GM19240 (cell line): ENCODE measurements around the gene DNAI1.
"Not testable (repeated sequence)": the region's sequence is repeated elsewhere in the genome, so short reads cannot be mapped to it uniquely, and the experiment has no call there.

ENCODE experiments used
- DNase-seq: peaks from one replicate; pipeline ENCODE4 v3.0.0; 2011; ENCODE audit warnings: low spot score; ENCODE audit not compliant: insufficient read length

DNAI1 gene

DNA sequence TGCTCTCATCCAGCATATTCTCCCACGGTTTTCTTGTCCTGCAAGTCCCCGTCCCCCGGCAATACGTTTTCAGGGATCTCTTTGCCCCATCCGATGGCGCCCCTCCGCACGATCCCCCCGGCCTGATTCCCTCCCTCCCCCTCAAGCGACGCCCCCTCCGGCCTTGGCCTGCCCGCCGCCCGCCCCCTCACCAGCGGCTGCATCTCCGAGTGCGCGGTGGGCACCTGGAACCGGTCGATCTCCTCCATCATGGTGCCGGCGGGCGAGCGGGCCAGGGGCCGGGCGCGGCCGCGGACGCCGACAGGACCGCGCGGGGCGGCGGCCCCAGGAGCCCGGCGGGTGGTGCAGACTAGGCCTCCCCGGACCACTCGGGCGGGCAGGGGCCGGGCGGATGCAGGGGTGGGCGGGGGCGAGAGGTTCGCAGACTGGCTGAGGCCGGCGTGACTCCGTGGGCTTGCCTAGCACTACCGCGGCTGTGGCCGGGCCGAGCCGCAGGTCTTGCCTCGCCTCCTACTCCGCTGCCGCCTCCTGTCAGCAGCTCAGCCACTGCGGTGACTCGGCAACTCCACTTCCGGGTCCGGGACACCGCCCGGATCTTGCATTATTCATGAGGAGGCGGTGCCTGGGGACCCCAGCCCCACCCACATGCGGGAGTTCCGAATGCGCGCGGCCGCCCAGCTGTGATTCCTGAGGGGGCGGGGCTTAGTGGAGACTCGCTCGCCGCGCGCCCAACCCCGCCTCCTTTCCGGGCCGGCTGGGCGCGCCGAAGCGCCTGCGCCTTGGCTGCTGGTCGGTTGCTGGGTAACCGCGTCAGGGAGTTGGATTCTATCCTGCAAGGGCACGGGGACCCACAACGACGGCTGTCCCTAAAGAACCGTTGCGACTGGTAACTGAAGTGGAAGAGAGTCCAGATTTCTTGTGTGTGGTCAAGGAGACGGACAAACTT, at the start of gene DNAI1, which contains the start of gene FAM219A:
DNAI1 (plus strand) TSS at position 793 of the 946 bp plus-strand sequence. CDS start 201 bp downstream, outside the sequence.
FAM219A (minus strand) TSS at position 558 of the 946 bp plus-strand sequence; CDS start at position 251, 307 bp downstream.
- DNase-seq = peak; percentile 92

DNA sequence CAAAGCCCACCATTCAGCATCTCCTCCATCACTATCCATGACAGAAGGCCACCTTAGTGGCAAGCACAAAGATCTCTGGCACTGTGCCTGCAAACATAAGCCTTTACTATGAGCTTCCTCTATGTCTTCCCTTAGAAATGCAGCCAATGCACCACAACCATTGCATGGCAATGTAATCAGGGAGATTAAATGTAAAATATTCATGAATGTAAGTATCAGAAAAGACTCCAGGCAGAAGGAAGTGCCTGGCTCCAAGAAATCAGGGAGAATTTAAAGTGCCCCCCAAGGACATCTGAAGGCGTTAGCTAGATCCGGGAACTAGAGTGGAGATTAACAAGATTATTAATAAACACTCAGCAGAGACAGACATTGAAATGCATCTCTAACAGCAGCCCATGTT, 49.5 kb upstream of the DNAI1 start:
- no peak for DNase-seq

DNA sequence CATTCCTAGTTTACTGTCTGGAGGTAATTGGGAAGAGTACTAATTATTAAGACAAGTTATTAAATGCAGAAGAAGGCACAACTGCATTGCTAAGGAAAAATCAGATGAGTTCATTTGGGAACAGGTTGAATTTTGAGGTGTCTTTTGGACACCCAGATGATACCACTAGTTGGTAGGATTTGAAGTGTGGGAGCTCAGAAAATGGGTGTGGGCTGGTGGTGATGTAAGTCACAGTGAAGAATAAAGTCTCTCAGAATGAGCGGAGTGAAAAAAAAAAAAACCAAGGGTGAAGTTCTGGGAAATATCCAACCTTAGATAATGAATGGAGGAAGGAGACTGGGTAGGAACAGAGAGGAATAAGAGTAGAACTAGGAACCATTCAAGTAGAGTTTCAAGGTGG, 46.3 kb upstream of the DNAI1 start:
- no peak for DNase-seq

DNA sequence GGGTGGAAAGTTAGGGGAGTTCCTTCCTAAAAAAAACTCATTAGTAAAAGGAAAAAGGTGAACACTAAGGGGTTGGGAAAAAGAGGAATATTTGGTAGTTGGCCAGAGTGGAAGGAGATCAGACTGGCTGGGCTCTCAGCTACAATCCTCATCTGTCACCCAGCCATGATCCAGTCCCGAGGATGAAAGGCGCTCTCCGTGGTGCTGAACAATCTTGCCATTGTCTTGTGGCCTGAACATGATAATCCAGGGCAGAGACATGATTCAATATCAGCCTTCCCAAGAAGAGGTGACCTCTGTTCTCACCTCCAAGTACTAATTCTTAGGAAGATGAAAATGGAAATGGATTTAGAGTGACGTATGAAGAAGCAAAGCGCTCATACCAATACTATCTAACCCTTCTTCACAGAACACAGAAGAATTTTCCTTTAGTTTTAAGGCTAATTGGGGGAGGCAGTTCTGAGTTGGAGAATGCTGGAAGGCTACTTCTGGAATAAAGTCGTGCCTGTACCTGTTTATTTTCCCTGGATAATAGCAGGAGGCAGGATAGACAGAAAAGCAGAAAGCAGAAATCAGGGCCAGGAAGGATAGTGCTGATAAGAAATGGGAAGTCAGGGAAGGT, 45.3 kb upstream of the DNAI1 start:
- DNase-seq = no peak

DNA sequence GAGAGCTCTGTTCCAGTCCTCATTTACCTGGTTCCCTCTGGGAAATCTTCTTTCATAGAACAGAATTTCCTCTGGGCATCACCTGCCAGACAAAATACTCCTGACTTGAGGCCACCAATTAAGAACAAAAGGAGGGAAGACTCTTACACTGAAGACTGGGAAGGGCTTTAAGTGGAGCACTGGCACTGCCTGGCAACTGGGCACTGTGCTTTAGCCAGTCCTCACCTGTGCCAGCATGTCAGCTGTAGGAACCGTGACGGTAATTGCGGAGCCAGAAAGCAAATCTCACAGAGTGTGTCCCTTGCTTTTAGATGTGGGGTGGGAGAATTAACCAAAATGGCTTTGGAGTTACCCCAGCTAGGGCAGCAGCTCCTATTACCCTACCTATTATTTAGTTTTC, 40.9 kb upstream of the DNAI1 start:
- no peak for DNase-seq

DNA sequence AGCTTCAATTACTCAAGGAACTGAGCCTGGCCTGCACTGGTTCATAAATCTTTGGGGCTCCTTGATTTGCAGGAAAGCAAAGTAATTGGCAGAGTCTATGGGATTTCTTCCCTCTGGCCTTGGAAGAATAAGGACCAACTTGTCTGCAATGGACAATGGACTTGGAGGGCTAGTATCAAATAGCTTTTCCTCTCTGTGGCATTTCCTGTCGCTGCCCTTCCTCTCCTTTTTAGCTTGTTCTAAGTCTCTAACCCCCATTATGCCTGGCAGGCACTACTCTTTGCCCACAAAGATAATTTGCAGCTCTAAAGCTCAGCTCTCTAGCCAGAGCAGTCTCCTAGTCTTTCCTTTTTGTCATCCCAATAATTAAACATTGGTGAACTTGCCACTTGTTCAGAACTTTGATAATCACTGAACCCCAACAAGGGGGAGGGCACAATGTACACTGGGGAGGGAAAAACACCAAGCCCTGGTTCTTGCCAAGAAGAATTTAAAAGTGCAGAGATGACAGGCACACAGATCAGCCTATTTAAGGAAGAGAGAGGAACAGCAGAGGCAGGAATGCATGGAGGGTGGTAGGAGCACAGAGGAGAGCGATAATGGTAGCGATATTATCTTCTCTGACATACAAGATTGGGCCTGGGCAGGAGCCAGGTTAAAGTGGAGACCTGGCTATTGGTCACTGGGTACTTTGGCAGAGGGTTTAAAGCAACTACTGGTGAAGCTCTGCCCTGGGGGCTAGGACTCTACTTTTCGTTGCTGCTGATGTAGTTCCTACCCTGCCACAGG, 38.7 kb upstream of the DNAI1 start:
- DNase-seq = no peak

DNA sequence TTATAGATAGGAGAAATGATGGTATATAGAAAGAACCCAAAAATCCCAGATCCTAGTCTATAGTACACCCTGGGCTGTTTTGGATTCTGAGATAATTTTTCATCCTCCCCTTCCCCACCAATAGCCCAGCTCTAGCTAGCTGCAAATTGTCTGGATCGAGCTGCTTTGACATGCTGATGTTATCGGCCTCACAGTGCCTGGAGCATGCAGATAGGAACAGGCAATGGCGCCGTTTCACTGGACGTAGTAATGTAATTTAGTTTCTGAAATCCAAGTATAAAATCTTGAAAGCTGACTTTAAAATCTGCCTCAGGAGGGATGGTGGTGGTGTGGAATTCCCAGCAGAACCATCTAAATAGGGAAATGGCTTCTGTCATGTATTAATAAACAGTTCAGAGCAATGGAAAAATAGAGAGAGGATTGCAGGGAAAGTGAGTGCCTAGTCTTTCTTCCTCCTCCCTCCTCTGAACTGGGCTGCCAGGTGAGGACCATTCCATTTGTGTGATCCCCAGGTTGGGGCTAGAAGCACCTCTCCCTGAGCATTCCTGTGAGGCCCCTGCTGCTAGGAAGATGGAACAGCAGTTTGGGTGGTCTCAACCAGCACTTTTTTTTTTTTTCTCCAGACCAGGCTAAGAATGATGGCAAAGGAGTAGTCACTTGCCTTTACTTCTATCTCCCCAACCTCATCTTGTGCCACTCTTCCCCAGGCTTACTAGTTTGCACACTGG, 32.1 kb upstream of the DNAI1 start:
- no peak for DNase-seq

DNA sequence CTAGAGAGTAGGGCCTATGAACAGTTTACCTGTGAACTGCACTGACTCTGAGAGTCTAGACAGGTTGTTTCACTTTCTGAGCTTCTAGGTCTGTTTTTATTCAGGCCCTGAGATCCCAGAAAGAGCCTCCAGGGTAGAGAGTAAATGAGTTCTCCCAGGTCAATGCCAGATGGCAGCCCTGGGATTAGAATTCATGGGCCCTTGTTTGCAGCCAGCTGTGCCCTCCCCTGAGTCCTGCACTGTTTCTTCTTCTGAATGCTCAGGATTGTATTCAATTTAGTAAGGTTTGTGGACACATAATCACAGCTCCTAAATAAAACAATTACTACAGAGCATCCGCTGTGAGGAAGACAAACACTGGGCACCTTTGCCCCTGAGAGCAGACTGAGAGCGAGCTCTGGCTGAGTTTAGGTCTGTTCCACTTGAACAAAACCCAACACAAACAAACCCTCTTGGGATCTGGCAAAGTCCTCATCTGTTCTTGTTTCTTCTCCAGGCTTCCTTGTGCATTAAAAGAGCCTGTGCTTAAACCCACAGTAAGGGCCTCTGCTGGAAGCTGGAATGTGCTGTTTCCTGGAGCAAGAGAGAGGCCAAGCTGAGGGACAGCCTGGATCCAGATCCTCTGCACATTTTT, 30.2 kb upstream of the DNAI1 start:
- DNase-seq = no peak

DNA sequence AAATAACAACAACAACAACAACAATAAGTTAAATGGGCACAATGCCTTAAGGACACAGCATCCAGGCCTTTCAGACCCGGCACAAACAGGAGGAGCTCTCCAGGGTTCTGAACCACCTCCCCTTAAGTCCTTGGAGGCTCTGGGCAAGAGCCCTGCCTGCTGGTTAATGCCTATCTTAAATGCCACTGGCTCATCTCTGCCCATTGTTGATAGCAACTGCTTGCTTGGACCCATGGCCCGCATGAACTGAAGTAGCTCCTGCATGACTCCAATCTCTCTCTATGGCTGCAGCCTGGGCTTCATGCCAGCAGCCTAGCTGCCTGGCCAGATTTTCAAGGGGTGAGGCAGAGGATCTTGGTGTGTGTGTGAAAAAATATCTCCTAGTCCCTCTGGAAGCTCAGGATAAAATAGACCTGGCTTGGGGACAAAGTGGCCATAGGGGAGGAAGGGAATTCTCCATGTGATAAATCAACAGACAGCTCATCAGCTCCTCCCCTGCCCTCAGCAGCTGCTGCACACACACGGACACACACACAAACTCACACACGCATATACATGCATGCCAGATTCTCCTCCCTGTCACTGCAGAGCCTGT, 27.7 kb upstream of the DNAI1 start:
- DNase-seq = no peak

DNA sequence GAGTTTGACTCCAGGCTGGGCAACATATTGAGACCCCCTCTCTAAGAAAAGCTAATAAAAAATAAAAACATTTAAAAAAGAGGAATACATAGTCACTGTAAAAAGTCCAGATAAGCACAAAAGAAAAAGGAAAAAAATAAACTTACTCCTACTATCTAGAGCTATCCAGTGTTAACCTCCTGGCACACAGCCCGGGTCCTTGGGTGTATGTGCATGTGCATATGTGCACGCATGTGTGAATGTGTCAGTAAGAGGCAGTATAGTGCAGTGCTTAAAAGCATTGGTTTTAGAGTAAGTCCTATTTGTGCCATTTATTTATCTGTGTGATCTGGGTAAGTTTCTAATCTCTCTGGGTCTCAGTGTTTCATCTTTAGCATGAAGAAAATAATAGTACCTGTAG, 26.9 kb upstream of the DNAI1 start:
- DNase-seq = no peak

DNA sequence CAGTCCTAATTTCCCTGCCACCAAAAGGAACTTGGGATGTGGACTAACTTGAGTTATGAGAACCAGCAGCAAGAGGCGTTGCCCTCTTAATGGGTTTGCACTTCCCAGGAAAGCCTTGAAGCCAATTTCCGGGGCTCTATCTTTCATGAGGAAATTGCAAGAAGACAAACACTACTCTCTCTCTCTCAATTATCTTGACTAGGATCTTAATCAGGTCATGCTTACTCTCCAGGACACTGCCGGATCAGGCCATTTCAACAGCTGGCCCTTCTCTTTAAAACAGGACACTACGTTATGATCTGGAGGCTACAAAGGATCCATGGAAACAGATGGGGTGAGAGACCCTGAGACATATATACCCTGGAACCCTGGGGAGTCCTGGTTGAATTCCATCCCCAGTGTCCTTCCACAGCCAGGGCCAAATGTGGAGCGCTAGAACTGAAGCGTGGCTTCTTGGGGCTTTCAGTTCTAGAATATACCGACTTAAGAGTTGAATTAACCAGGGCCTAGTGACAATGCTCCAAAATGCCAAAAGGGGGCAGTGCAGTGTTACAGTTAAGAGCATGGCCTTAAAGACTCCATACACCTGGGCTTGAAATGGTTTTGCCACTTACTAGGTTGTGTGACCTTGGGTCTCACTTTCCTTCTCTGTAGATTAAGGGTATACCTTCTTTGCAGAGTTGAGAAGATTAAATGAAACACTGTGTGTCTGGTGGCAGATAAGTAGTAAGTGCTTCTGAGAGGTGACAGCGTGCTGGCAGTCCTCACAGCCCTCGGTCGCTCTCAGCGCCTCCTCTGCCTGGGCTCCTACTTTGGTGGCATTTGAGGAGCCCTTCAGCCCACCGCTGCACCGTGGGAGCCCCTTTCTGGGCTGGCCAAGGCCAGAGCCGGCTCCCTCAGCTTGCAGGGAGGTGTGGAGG, 21.3 kb upstream of the DNAI1 start:
- peak; percentile 39 for DNase-seq

DNA sequence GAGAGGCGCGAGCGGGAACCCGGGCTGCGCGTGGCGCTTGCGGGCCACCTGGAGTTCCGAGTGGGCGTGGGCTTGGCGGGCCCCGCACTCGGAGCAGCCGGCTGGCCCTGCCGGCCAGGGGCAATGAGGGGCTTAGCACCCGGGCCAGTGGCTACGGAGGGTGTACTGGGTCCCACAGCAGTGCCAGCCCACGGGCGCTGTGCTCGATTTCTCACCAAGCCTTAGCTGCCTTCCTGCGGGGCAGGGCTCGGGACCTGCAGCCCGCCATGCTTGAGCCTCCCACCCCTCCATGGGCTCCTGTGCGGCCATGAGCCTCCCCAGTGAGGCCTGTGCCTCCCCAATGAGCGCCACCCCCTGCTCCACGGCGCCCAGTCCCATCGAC, 20.7 kb upstream of the DNAI1 start:
- DNase-seq = not testable (repeated sequence)

DNA sequence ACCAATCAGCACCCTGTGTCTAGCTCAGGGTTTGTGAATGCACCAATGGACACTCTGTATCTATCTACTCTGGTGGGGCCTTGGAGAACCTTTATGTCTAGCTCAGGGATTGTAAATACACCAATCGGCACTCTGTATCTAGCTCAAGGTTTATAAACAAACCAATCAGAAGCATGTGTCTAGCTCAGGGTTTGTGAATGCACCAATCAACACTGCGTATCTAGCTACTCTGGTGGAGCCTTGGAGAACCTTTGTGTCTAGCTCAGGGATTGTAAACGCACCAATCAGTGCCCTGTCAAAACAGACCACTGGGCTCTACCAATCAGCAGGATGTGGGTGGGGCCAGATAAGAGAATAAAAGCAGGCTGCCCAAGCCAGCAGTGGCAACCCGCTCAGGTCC, 20.1 kb upstream of the DNAI1 start:
- not testable (repeated sequence) for DNase-seq

DNA sequence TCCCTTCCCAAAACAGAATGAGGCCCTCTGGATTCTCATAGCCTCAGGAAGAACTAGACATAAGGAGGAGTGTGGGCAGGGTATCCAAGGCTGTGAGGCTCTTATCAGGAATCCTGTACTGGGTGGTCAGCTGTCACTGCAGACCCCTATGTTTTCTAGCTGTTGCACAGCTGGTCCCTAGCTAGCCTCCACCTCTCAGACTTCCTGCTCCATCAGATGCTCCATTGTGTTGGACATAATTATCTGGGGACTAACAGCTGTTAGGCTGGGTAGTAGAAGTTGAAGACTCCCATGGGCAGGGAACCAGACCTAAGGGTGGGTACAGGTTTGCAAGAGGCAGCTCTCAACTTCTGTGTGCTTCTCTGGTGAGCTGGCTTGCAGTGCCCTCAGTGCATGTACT, 18.6 kb upstream of the DNAI1 start:
- no peak for DNase-seq

DNA sequence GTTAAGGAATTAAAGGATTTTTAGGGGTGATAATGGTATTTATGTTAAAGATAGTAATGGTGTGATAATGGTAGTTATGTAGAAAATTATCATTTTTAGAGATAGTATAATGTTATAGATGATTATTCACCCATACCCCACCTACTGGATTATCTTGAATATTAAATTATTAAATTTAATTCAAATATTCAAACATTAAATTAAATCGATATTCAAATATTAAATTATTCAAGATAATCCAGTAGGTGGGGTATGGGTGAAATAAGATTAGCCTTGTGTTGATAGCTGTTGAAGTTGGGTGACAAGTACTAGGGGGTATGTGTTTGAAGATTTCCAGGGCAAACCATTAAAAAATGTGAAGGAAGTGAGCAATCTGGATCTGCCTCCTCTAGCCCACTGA, 15.8 kb upstream of the DNAI1 start:
- DNase-seq = no peak

DNA sequence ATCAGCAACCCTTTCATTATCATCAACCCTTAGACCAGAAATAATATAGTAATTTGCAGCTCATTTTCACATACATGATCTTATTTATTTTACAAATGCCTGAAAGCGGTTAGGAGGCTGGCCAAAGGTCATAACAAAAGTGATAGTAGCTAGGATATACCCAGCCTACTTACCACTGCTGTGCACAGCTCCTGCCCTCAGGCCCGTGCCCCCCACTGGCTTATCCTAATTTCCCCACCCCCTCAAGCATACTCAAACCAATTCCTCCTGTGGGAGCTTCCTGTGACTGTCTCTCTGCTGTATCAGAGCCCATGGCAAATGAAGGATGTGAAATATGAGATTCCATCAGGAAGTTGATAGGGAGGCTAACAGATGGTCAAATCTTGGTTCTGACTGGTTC, 15.1 kb upstream of the DNAI1 start:
- no peak for DNase-seq

DNA sequence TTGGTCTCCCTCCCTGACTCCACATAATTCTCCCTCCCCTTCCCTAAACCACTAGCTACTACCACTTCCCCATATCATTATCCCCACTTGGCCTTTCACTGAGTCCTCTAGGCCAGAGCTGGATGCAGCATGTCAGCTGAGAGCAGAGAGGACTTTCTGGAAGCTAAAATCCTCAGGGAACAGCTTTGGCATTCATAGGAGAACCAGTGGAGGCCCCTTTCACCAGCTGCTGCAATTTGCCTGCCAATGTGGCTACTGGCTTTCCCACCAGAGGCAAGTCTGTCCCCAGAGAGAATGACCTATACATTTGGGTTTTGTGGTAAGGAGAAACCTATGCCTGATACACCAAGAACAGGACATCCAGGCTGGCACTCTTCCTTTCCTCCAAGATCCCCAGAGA, 14.6 kb upstream of the DNAI1 start:
- DNase-seq = no peak

DNA sequence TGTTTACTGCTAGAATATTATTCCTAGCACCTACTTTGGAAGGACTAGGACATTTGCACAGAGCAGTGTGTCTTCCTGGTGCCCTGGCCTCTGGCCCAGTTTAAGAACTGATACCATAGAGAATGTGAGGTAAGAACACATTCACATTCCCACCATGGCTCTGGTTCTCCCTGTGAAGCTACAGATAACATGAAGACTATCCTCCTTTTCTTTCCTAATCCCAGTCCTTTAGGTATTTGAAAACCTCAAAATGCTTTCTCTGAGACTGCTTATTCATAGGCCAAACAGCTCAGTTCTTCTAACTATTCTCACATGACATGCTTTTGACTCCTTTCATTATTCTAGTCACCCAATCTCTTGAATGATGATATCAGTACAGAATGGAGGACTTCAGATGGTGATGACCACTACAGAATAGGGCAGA, 12.1 kb upstream of the DNAI1 start:
- no peak for DNase-seq

DNA sequence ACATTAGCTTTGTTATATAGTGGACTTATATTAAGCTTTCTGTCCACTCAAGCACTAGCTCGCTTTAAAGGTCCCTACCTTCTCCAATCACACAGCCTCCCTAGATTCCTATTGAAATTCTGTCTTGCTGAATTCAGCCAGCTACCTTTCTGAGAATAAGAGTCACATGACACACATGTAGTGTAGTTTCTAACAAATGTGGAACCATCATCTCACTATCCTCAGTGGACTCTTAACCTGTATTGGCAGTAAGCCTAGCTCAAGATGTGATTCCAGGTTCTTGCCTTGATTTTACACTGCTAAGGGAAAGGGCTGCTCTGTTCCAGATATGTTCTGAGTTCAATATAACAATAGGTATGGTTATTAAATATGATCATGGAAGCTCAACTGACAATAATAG, 11.7 kb upstream of the DNAI1 start:
- no peak for DNase-seq
